Endodermal cell (in vitro differentiated cells): Measurements from ENCODE around the gene HABP2. TPM values are rescaled to one million over a fixed set of nuclear protein-coding genes. Genes with fewer than 3 reads are reported as not detected.

ENCODE experiments used
- DNase-seq: peaks from one replicate; pipeline ENCODE4 v3.0.0-alpha.2; 2017
- H3K27ac ChIP-seq: 2 replicates; pipeline ENCODE4 v1.5.1; 2013; ENCODE audit warnings: mild to moderate bottlenecking, low read depth, low read length, moderate library complexity
- H3K27me3 ChIP-seq: 2 replicates; pipeline ENCODE4 v1.6.1; 2013; ENCODE audit warnings: mild to moderate bottlenecking, low read length, moderate library complexity; ENCODE audit not compliant: insufficient read depth, control insufficient read depth, poor library complexity, severe bottlenecking
- H3K36me3 ChIP-seq: 2 replicates; pipeline ENCODE4 v1.7.0; 2013; ENCODE audit warnings: mild to moderate bottlenecking, low read length, moderate library complexity; ENCODE audit not compliant: control insufficient read depth, insufficient read depth
- H3K4me1 ChIP-seq: one replicate; pipeline ENCODE4 v1.7.0; 2013; ENCODE audit warnings: low read length; ENCODE audit not compliant: control insufficient read depth, insufficient read depth
- H3K4me3 ChIP-seq: 2 replicates; pipeline ENCODE4 v1.5.1; 2013; ENCODE audit warnings: mild to moderate bottlenecking, low read length, moderate library complexity
- H3K9ac ChIP-seq: 2 replicates; pipeline ENCODE4 v1.6.1; 2013; ENCODE audit warnings: mild to moderate bottlenecking, low read length, moderate library complexity; ENCODE audit not compliant: poor library complexity, severe bottlenecking; ENCODE audit errors: extremely low read depth
- H3K9me3 ChIP-seq: 2 replicates; pipeline ENCODE4 v1.6.1; 2013; ENCODE audit warnings: mild to moderate bottlenecking, low read length, moderate library complexity; ENCODE audit not compliant: control insufficient read depth
- H3K27ac Mint-ChIP-seq: 2 replicates; pipeline ENCODE4 v1.8.0; 2020; ENCODE audit warnings: mixed read lengths
- H3K27me3 Mint-ChIP-seq: 2 replicates; pipeline ENCODE4 v1.8.0; 2021; ENCODE audit warnings: mild to moderate bottlenecking, mixed read lengths; ENCODE audit not compliant: insufficient read depth
- H3K36me3 Mint-ChIP-seq: 2 replicates; pipeline ENCODE4 v1.8.0; 2020; ENCODE audit warnings: low read depth, mixed read lengths
- H3K4me1 Mint-ChIP-seq: 2 replicates; pipeline ENCODE4 v1.8.0; 2020; ENCODE audit warnings: mixed read lengths
- H3K4me3 Mint-ChIP-seq: 2 replicates; pipeline ENCODE4 v1.8.0; 2020; ENCODE audit warnings: mild to moderate bottlenecking, moderate library complexity, mixed read lengths
- H3K9me3 Mint-ChIP-seq: 2 replicates; pipeline ENCODE4 v1.8.0; 2020; ENCODE audit warnings: mild to moderate bottlenecking, mixed read lengths
- CTCF ChIP-seq: fragments of 200-600 bp; sonication (generic); conservative IDR thresholded peaks from 2 replicates; pipeline ENCODE4 v1.5.0; 2021; ENCODE audit warnings: antibody characterized with exemption, mild to moderate bottlenecking
- WGBS, 2 experiments: methylation state at CpG; one replicate each; pipeline versions ENCODE4 v1.1.5 to v1.1.7; 2013; ENCODE audit warnings: missing lambda C conversion rate in 2 of 2, mixed read lengths in 1 of 2; ENCODE audit not compliant: insufficient coverage in 1 of 2, insufficient read length in 1 of 2; 5-methylcytosine and 5-hydroxymethylcytosine counted together
- total RNA-seq, 2 donors: library from RNA; stranded (reverse); fragmentation: NEBNext Ultra II Directional in 1 of 2; extraction: Animal tissue kit (Norgen Biotek cat#: 25700) in 1 of 2; gene quantifications; 2 replicates in 1 of 2; 3 replicates in 1 of 2; pipeline ENCODE4 v1.2.1, GENCODE V29; 2021

The HABP2 gene
- total RNA-seq, 2 donors from 2014 or later: 0.71 to 1.6 TPM

GRCh38 chr10:113552014-113552413, 839 bp upstream of the HABP2 start:
- H3K36me3 Mint-ChIP-seq: no peaks in the 10 kb centered on the region
- H3K27me3 Mint-ChIP-seq: peaks cover 40% of the 10 kb centered on the region
- no peak overlapping the region for H3K4me3 Mint-ChIP-seq
- no peaks in the 10 kb centered on the region for H3K9me3 Mint-ChIP-seq
- Histone ChIP-seq H3K9ac (no peak overlapping the region), H3K36me3 (no peaks in the 10 kb centered on the region), H3K9me3 (no peaks in the 10 kb centered on the region), H3K27ac (no peak overlapping the region), H3K4me3 (no peak overlapping the region), H3K4me1 (peaks cover 23% of the 10 kb centered on the region), H3K27me3 (no peaks in the 10 kb centered on the region)
- WGBS, 2 experiments: 92 to 96% methylated on average over 3 of the region's 3 CpGs
- DNase-seq: no peak
- H3K27ac Mint-ChIP-seq: no peak overlapping the region
- TF ChIP-seq CTCF: no peak
- peaks cover 58% of the 10 kb centered on the region for H3K4me1 Mint-ChIP-seq

GRCh38 chr10:113553149-113553548, 296 bp downstream of the HABP2 start:
- WGBS, 2 experiments: 98 to 100% methylated on average over 1 to 2 of the region's 2 CpGs
- peaks cover 32% of the 10 kb centered on the region for H3K4me1 ChIP-seq
- no peaks in the 10 kb centered on the region for H3K27me3 ChIP-seq

GRCh38 chr10:113554214-113554613, 1.4 kb downstream of the HABP2 start:
- Histone ChIP-seq H3K9ac (no peak overlapping the region), H3K27ac (no peak overlapping the region), H3K4me1 (peaks cover 32% of the 10 kb centered on the region), H3K9me3 (no peaks in the 10 kb centered on the region), H3K4me3 (no peak overlapping the region), H3K36me3 (no peaks in the 10 kb centered on the region), H3K27me3 (no peaks in the 10 kb centered on the region)
- Mint-ChIP-seq H3K27ac (peak overlapping the region; percentile 97), H3K27me3 (peaks cover 49% of the 10 kb centered on the region), H3K9me3 (no peaks in the 10 kb centered on the region), H3K36me3 (no peaks in the 10 kb centered on the region), H3K4me1 (peaks cover 73% of the 10 kb centered on the region), H3K4me3 (no peak overlapping the region)
- no peak for TF ChIP-seq CTCF
- 75 to 89% methylated on average over 1 to 5 of the region's 5 CpGs for WGBS, 2 experiments
- DNase-seq: no peak

More at GRCh38 chr10:113553149-113553548, 296 bp downstream of the HABP2 start:
- Histone ChIP-seq H3K4me3 (no peak overlapping the region), H3K9ac (no peak overlapping the region), H3K9me3 (no peaks in the 10 kb centered on the region), H3K36me3 (no peaks in the 10 kb centered on the region), H3K27ac (no peak overlapping the region)
- DNase-seq: no peak
- H3K4me3 Mint-ChIP-seq: no peak overlapping the region
- H3K4me1 Mint-ChIP-seq: peaks cover 70% of the 10 kb centered on the region
- no peak overlapping the region for H3K27ac Mint-ChIP-seq
- H3K27me3 Mint-ChIP-seq: peaks cover 49% of the 10 kb centered on the region
- H3K9me3 Mint-ChIP-seq: no peaks in the 10 kb centered on the region
- TF ChIP-seq CTCF: no peak
- H3K36me3 Mint-ChIP-seq: no peaks in the 10 kb centered on the region
